Activated CD8-positive, alpha-beta memory T cell treated with anti-CD3 and anti-CD28 coated beads, Interleukin-2, amount 10 ng/mL, durations not matched to agents 7 days and 5 days (primary cell): ENCODE results near the gene SLC35F5. TPM values are rescaled to one million over a fixed set of nuclear protein-coding genes. Genes with fewer than 3 reads are reported as not detected.
A peak's percentile ranks its signal among the peaks of the same experiment; 100 is the strongest.
"Not testable (repeated sequence)": the region's sequence is repeated elsewhere in the genome, so short reads cannot be mapped to it uniquely, and the experiment has no call there.

Experiments used
- ATAC-seq: fragments of 150-1000 bp; cut with Tn5 transposase; one replicate; pipeline ENCODE4 v1.10.0; 2021; ENCODE audit warnings: moderate library complexity
- CTCF ChIA-PET: fragments of 350-600 bp; sonication (Branson Sonifier 250); formaldehyde crosslinking; loops from one replicate; lab custom pipeline; 2021; ENCODE audit warnings: antibody characterized with exemption; lab: Charles Lee
- DNase-seq: peaks from one replicate; pipeline ENCODE4 v3.0.0-alpha.2; 2020
- H3K27ac Mint-ChIP-seq: one replicate; pipeline ENCODE4 v1.8.0; 2021; ENCODE audit warnings: mild to moderate bottlenecking, mixed read lengths
- H3K27me3 Mint-ChIP-seq: one replicate; pipeline ENCODE4 v1.8.0; 2021; ENCODE audit warnings: mixed read lengths
- H3K36me3 Mint-ChIP-seq: one replicate; pipeline ENCODE4 v1.8.0; 2021; ENCODE audit warnings: mild to moderate bottlenecking, mixed read lengths
- H3K4me1 Mint-ChIP-seq: one replicate; pipeline ENCODE4 v1.8.0; 2021; ENCODE audit warnings: mixed read lengths
- H3K4me3 Mint-ChIP-seq: one replicate; pipeline ENCODE4 v1.8.0; 2021; ENCODE audit warnings: mild to moderate bottlenecking, moderate library complexity, mixed read lengths
- H3K9me3 Mint-ChIP-seq: one replicate; pipeline ENCODE4 v1.8.0; 2022; ENCODE audit warnings: low read depth, mixed read lengths
- total RNA-seq, 2 experiments: library from RNA; stranded (reverse); gene quantifications; one replicate each; pipeline ENCODE4 v1.2.3, GENCODE V29; 2021

The SLC35F5 gene
- total RNA-seq, 2 experiments from 2014 or later: 21.6 to 26.5 TPM

DNA sequence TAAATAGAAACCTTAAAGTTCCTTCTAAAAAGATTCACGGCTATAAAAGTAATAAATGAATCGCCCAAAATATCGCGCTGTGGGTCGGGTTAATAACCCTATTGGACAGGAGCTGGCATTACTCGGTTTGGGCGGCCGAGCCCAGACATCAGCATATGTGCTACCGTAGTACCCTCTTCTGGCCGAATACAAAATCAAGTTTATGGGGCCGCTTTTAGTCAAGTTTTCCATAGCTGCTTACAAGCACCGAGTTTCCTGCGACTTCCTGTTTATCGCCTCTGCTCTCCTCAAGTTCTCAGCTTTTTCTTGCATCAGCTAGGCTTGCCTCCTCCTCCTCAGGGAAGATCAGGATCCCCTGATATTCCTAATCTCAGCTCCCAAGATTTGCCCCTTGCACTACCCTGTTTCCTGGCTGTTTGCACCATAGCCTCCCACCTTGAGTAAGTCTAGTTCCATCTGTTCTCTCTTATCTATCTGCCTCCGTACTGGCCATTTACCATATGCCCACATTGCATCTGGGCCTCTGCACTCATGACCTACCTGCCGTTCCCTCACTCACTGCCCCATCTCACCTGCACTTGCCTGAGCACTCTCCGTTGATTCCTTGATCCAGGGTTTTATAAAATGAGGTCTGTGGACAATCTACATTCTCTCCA lies 56.1 kb downstream of the SLC35F5 start:
- H3K27ac Mint-ChIP-seq: peak overlapping the region; percentile 84
- H3K27me3 Mint-ChIP-seq: no peaks in the 10 kb centered on the region
- no peaks in the 10 kb centered on the region for H3K9me3 Mint-ChIP-seq
- ATAC-seq: peak; percentile 96
- H3K4me1 Mint-ChIP-seq: peaks cover 22% of the 10 kb centered on the region
- peak overlapping the region; percentile 78 for H3K4me3 Mint-ChIP-seq
- peaks cover 7% of the 10 kb centered on the region for H3K36me3 Mint-ChIP-seq
- CTCF ChIA-PET: interaction anchor here (0.6 to 4.7 kb wide), 19 partner anchors 9 to 279 kb away, joined by 3 to 43 read pairs (median 5); no protein-coding TSS in a partner anchor
- peak; percentile 84 for DNase-seq

- ATAC-seq (peak; percentile 76), DNase-seq (no peak)
- H3K27me3 Mint-ChIP-seq: no peaks in the 10 kb centered on the region
- H3K27ac Mint-ChIP-seq: peak overlapping the region; percentile 84
- CTCF ChIA-PET: interaction anchor here (1.0 to 4.7 kb wide), 5 partner anchors 8 to 189 kb away, joined by 3 to 43 read pairs (median 3); no protein-coding TSS in a partner anchor
- peaks cover 6% of the 10 kb centered on the region for H3K36me3 Mint-ChIP-seq
- H3K9me3 Mint-ChIP-seq: no peaks in the 10 kb centered on the region
- H3K4me1 Mint-ChIP-seq: peaks cover 34% of the 10 kb centered on the region
- H3K4me3 Mint-ChIP-seq: peak overlapping the region; percentile 78
Observed at GRCh38 chr2:113698892-113699447, 57.5 kb downstream of the SLC35F5 start.

GRCh38 chr2:113698251-113698650 lies 58.2 kb downstream of the SLC35F5 start:
- CTCF ChIA-PET: interaction anchor here (1.6 to 4.7 kb wide), 2 partner anchors 12 to 94 kb away, joined by 3 to 43 read pairs; no protein-coding TSS in a partner anchor
- H3K36me3 Mint-ChIP-seq, DNase-seq, H3K9me3 Mint-ChIP-seq, ATAC-seq, H3K27me3 Mint-ChIP-seq, H3K4me3 Mint-ChIP-seq: not testable (repeated sequence)
- Mint-ChIP-seq H3K27ac (peak overlapping the region; percentile 57), H3K4me1 (peaks cover 41% of the 10 kb centered on the region)

- no peak for DNase-seq
- H3K36me3 Mint-ChIP-seq: peaks cover 6% of the 10 kb centered on the region
- H3K27me3 Mint-ChIP-seq: no peaks in the 10 kb centered on the region
- CTCF ChIA-PET: interaction anchor here (1.6 to 4.7 kb wide), 2 partner anchors 11 to 93 kb away, joined by 3 to 43 read pairs; no protein-coding TSS in a partner anchor
- H3K4me3 Mint-ChIP-seq: no peak overlapping the region
- peaks cover 48% of the 10 kb centered on the region for H3K4me1 Mint-ChIP-seq
- no peaks in the 10 kb centered on the region for H3K9me3 Mint-ChIP-seq
- ATAC-seq: no peak
- no peak overlapping the region for H3K27ac Mint-ChIP-seq
Observed at GRCh38 chr2:113697516-113697915, 58.9 kb downstream of the SLC35F5 start.

GRCh38 chr2:113694438-113694837 lies 62.0 kb downstream of the SLC35F5 start:
- H3K27ac Mint-ChIP-seq: peak overlapping the region; percentile 86
- peaks cover 6% of the 10 kb centered on the region for H3K36me3 Mint-ChIP-seq
- DNase-seq (no peak), ATAC-seq (no peak)
- CTCF ChIA-PET: interaction anchor here (0.9 to 2.3 kb wide), 2 partner anchors 25 to 90 kb away, joined by 3 to 10 read pairs; no protein-coding TSS in a partner anchor
- peaks cover 2% of the 10 kb centered on the region for H3K27me3 Mint-ChIP-seq
- no peak overlapping the region for H3K4me3 Mint-ChIP-seq
- H3K4me1 Mint-ChIP-seq: peaks cover 50% of the 10 kb centered on the region
- no peaks in the 10 kb centered on the region for H3K9me3 Mint-ChIP-seq

GRCh38 chr2:113692698-113693428 lies 63.6 kb downstream of the SLC35F5 start:
- peak overlapping the region; percentile 55 for H3K4me3 Mint-ChIP-seq
- H3K27me3 Mint-ChIP-seq: peaks cover 2% of the 10 kb centered on the region
- no peaks in the 10 kb centered on the region for H3K9me3 Mint-ChIP-seq
- ATAC-seq (peak; percentile 84), DNase-seq (peak; percentile 78)
- H3K36me3 Mint-ChIP-seq: peaks cover 3% of the 10 kb centered on the region
- H3K27ac Mint-ChIP-seq: peak overlapping the region; percentile 86
- peaks cover 39% of the 10 kb centered on the region for H3K4me1 Mint-ChIP-seq
- CTCF ChIA-PET: interaction anchor here (0.7 to 1.5 kb wide), 3 partner anchors 14 to 89 kb away, joined by 3 to 10 read pairs (median 4); no protein-coding TSS in a partner anchor

DNA sequence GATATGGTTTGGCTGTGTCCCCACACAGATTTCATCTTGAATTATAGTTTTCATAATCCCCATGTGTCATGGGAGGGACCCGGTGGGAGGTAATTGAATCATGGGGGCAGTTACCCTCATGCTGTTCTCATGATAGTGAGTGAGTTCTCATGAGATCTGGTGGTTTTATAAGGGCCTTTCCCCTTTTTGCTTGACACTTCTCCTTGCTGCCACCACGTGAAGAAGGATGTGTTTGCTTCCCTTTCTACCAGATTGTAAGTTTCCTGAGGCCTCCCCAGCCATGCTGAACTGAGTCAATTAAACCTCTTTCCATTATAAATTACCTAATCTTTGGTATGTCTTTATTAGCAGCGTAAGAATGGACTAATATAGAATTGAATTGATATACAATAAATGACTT lies 65.6 kb downstream of the SLC35F5 start:
- H3K36me3 Mint-ChIP-seq, H3K27me3 Mint-ChIP-seq, H3K27ac Mint-ChIP-seq, H3K4me3 Mint-ChIP-seq, ATAC-seq, DNase-seq, H3K9me3 Mint-ChIP-seq: not testable (repeated sequence)
- peaks cover 39% of the 10 kb centered on the region for H3K4me1 Mint-ChIP-seq
- CTCF ChIA-PET: interaction anchor here (1.1 to 2.9 kb wide), 3 partner anchors 9 to 87 kb away, joined by 3 to 12 read pairs (median 4); no protein-coding TSS in a partner anchor

GRCh38 chr2:113686537-113686936 lies 69.9 kb downstream of the SLC35F5 start:
- Mint-ChIP-seq H3K4me3 (no peak overlapping the region), H3K4me1 (peaks cover 8% of the 10 kb centered on the region), H3K27ac (no peak overlapping the region), H3K36me3 (no peaks in the 10 kb centered on the region), H3K9me3 (no peaks in the 10 kb centered on the region), H3K27me3 (peaks cover 2% of the 10 kb centered on the region)
- no peak for DNase-seq
- CTCF ChIA-PET: interaction anchor here (1.5 to 2.5 kb wide), 2 partner anchors 11 to 14 kb away, joined by 3 to 9 read pairs; no protein-coding TSS in a partner anchor
- ATAC-seq: no peak

DNA sequence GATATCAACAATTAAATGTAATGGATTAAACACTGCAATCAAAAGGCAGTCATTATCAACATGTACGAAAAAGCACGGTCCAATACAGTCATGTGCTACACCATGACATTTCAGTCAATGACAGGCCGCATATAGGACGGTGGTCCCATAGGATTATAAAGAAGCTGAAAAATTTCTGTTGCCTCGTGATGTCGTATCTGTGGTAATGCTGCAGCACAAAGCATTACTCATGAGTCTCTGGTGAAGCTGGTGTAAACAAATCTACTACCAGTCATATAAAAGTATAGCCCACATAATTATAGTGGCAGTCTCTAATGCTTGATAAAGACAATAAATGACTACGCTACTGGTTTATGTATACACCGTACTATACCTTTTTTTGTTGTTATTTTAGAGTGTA lies 71.0 kb downstream of the SLC35F5 start:
- ATAC-seq (no peak), DNase-seq (no peak)
- Mint-ChIP-seq H3K9me3 (no peaks in the 10 kb centered on the region), H3K27ac (no peak overlapping the region), H3K4me3 (no peak overlapping the region), H3K27me3 (no peaks in the 10 kb centered on the region), H3K36me3 (no peaks in the 10 kb centered on the region), H3K4me1 (peaks cover under 1% of the 10 kb centered on the region)
- CTCF ChIA-PET: interaction anchor here (1.6 kb wide), 1 partner anchor 15 kb away, joined by 7 read pairs; no protein-coding TSS in a partner anchor

DNA sequence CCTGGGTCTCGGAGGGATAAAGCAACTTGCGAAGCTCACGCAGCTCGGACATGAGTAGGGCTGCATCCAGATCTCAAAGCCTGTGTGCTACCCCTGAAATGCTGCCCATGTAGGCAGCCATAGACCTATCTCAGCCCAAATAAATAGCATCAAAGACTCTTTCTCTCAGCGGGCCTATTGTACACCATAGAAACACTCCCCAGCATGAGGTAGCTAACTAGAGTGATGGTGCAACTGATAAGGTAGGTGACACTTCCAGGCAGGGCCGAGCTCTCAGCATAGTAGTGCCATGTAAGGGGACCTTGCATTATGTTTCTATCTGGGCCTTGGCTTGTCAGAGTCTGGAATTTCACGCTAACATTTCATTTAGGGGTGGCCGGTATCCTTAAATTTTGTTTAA lies 77.0 kb downstream of the SLC35F5 start:
- CTCF ChIA-PET: interaction anchor here (1.1 kb wide), 1 partner anchor 21 kb away, joined by 4 read pairs; no protein-coding TSS in a partner anchor
- ATAC-seq: peak; percentile 57
- Mint-ChIP-seq H3K9me3 (no peaks in the 10 kb centered on the region), H3K27me3 (no peaks in the 10 kb centered on the region), H3K36me3 (no peaks in the 10 kb centered on the region), H3K27ac (no peak overlapping the region), H3K4me3 (no peak overlapping the region), H3K4me1 (peaks cover 2% of the 10 kb centered on the region)
- no peak for DNase-seq

DNA sequence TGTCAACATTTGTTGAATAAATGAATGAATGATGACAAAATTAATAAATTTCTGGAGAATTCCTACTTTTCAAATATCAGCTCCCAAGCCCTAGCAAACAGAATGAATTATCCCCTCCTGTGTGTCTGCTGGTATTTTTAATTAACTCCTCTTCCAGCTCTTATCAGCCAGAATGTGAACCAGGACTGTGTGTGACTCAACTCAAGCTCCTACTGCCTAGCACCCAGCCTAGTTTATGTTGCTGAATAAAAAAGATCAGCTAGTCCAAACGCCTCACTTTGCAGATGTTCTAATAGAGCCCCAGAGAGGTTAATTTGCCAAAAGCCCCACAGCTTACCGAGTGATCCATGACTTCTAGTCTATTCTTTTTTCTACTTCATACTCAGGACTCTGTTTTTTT lies 79.1 kb downstream of the SLC35F5 start:
- no peak for DNase-seq
- no peaks in the 10 kb centered on the region for H3K9me3 Mint-ChIP-seq

DNA sequence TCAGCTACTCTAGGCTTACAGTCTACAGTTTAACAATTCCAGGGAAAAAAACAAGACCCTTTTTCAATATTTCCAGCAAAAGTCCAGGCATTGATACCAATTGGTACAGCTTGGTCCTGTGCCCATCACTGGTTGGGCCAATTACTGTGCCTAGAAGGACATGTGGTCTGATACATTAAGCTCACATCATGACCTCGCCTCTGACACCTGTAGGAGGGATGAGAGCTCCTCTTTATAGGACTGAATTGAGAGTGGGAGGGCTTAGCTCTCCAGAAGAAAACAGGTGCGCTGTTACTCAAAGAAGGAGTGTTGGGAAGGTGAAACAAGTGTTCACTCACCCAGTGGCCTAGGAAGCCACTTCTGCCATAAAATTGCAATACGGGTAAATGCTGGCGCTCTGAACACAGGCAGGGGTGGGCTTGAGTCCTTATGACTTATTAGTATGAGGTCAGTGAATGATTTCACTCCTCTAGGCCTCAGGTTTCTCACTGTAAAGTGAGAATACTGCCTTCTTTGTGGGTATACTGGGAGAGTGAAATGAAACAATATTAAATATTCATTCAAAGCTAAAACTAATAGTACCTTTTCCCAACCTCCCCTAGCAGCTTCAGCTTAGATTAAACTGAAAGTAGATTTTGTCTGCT lies 79.7 kb downstream of the SLC35F5 start:
- CTCF ChIA-PET: no interaction called here
- no peak for DNase-seq

More for the DNA sequence above, 79.1 kb downstream of the SLC35F5 start:
- CTCF ChIA-PET: no interaction called here
- peaks cover 2% of the 10 kb centered on the region for H3K4me1 Mint-ChIP-seq
- no peaks in the 10 kb centered on the region for H3K27me3 Mint-ChIP-seq
- no peak for ATAC-seq
- H3K27ac Mint-ChIP-seq: no peak overlapping the region
- no peaks in the 10 kb centered on the region for H3K36me3 Mint-ChIP-seq
- H3K4me3 Mint-ChIP-seq: no peak overlapping the region

More for the DNA sequence above, 79.7 kb downstream of the SLC35F5 start:
- H3K27ac Mint-ChIP-seq: no peak overlapping the region
- H3K36me3 Mint-ChIP-seq: no peaks in the 10 kb centered on the region
- H3K4me1 Mint-ChIP-seq: peaks cover 2% of the 10 kb centered on the region
- no peak for ATAC-seq
- no peak overlapping the region for H3K4me3 Mint-ChIP-seq
- H3K9me3 Mint-ChIP-seq: no peaks in the 10 kb centered on the region
- no peaks in the 10 kb centered on the region for H3K27me3 Mint-ChIP-seq
